Heart left ventricle (tissue), 16 donors: ENCODE measurements around the gene OBSL1. TPM values are rescaled to one million over a fixed set of nuclear protein-coding genes. Genes with fewer than 3 reads are reported as not detected.

Source experiments
- ATAC-seq, 4 donors: fragments of 200-7000 bp; cut with Tn5 transposase; one replicate each; pipeline ENCODE4 v1.9.1; 2020 to 2022; ENCODE audit warnings: moderate library complexity in 4 of 4, mild to moderate bottlenecking in 3 of 4, moderate number of reproducible peaks in 1 of 4
- DNase-seq, 5 donors: peaks; one replicate each; pipeline ENCODE4 v3.0.0-alpha.2; 2020
- H3K27ac ChIP-seq, 12 donors: fragments of 200-600 bp; sonication (generic) in 4 of 12; one replicate each; pipeline versions ENCODE4 v1.5.0 to v1.8.0; 2016 to 2022; ENCODE audit warnings: mild to moderate bottlenecking in 2 of 12
- H3K27me3 ChIP-seq, 9 donors: fragments of 200-600 bp; sonication (generic) in 2 of 9; one replicate each; pipeline versions ENCODE4 v1.5.1 to v1.8.0; 2016 to 2022; ENCODE audit warnings: mild to moderate bottlenecking in 3 of 9
- H3K36me3 ChIP-seq, 9 donors: fragments of 200-600 bp; sonication (generic) in 2 of 9; one replicate each; pipeline versions ENCODE4 v1.5.0 to v1.8.0; 2018 to 2022; ENCODE audit warnings: mild to moderate bottlenecking in 2 of 9
- H3K4me1 ChIP-seq, 12 donors: fragments of 200-600 bp; sonication (generic) in 4 of 12; one replicate each; pipeline versions ENCODE4 v1.5.0 to v1.8.0; 2016 to 2022; ENCODE audit warnings: mild to moderate bottlenecking in 3 of 12
- H3K4me3 ChIP-seq, 12 donors: fragments of 200-600 bp; sonication (generic) in 4 of 12; one replicate each; pipeline versions ENCODE4 v1.5.0 to v1.8.0; 2017 to 2022; ENCODE audit warnings: mild to moderate bottlenecking in 9 of 12, moderate library complexity in 4 of 12
- H3K9me3 ChIP-seq, 12 donors: fragments of 200-600 bp; sonication (generic) in 4 of 12; one replicate each; pipeline versions ENCODE4 v1.5.0 to v1.8.0; 2016 to 2022; ENCODE audit warnings: mild to moderate bottlenecking in 1 of 12
- CTCF ChIP-seq, 12 donors: fragments of 200-600 bp; sonication (generic) in 4 of 12; IDR thresholded peaks; one replicate each; pipeline versions ENCODE4 v1.5.0 to v1.8.0; 2018 to 2022; ENCODE audit warnings: antibody characterized with exemption in 12 of 12, mild to moderate bottlenecking in 5 of 12
- POLR2A ChIP-seq, 2 donors: fragments of 450-650 bp; IDR thresholded peaks; one replicate each; pipeline ENCODE4 v1.6.1; 2017; ENCODE audit warnings: antibody characterized with exemption in 2 of 2, mild to moderate bottlenecking in 2 of 2, moderate library complexity in 2 of 2
- WGBS, 4 donors: extraction: QIAGEN DNeasy Blood & Tissue Kit in 2 of 4; methylation state at CpG; one replicate each; pipeline versions ENCODE4 v1.1.5 to v1.1.7; 2013 to 2018; 5-methylcytosine and 5-hydroxymethylcytosine counted together
- intact Hi-C, 10 donors: fragments of 100-400 bp; cut with DNase I; formaldehyde crosslinking; loops; one replicate each; pipeline versions ENCODE4 v1.11.1 to v1.14.2; 2022
- polyA plus RNA-seq, 2 donors: library from polyadenylated mRNA; stranded (reverse); fragments of 200-250 nt; gene quantifications; one replicate each; pipeline ENCODE4 v1.2.3, GENCODE V29; 2013
- total RNA-seq, 9 donors: library from RNA; depleted of rRNA in 2 of 9; stranded (reverse); fragments of >200 nt in 2 of 9; fragmentation: NEBNext Ultra II Directional in 3 of 9; extraction: Animal tissue kit (Norgen Biotek cat#: 25700) in 3 of 9; gene quantifications; one replicate each; pipeline versions ENCODE4 v1.1.0 to v1.2.4, GENCODE V29; 2016 to 2023
- donor health status: ischemic (EF 13 %, LVEDD 7.1; RV severe dilation, severe dysfunction).
- donor health status: healthy with polysubstance abuse.
- donor health status: DM: no; HTN: yes; CAD: no.
- donor health status: DM: no; HTN: no; CAD: no.
- donor health status: ischemic (EF 25% LVEDD 6.9; RV normal size, moderate dysfunction).
- donor health status: ischemic (EF 25% LVEDD 5.7; RV mildly dilated, moderate dysfunction).
- donor health status: healthy.
- donor health status: DM: yes; HTN: yes; CAD: no.
- donor health status: ischemic (EF 35%, LVEDD 5.7; RV mildly dilated, moderate dysfunction).
- donor health status: nonischemic (EF 11% LVEDD 7.7; RV severe dilation, severe dysfunction).
- donor health status: DM: yes; HTN: yes; CAD: no.
- donor health status: PGD.
- donor health status: ischemic (EF 29% LVEDD 5.4; RV normal size, mild dysfunction).
- donor health status: nonischemic (EF 23%, LVEDD 6.1; RV moderate dilation, normal function).

Gene OBSL1
- total and polyA plus RNA-seq, 11 donors: 88.1 to 230 (median 177) TPM

GRCh38 chr2:219533930-219534661, 37.2 kb downstream of the OBSL1 start:
- Histone ChIP-seq H3K27me3 (peaks cover 0 to 21% (median 6%) of the 10 kb centered on the region in 9 donors), H3K27ac (no peak overlapping the region), H3K4me1 (peaks cover 0 to 23% (median 8%) of the 10 kb centered on the region in 12 donors), H3K36me3 (peaks cover 0 to 5% (median 2%) of the 10 kb centered on the region in 9 donors), H3K4me3 (no peak overlapping the region), H3K9me3 (no peaks in the 10 kb centered on the region)
- TF ChIP-seq CTCF (IDR thresholded peaks at IDR 0.05) (no peak), POLR2A (IDR thresholded peaks at IDR 0.05) (no peak)
- intact Hi-C loops: loop anchor here in 4 of 10 donors (2.0 to 5.0 kb wide), 4 partner anchors 37 to 133 kb away; partner anchors contain the start of gene GMPPA (in 1 of the 4)
- DNase-seq (no peak), ATAC-seq (no peak)
- 77 to 89% (median 82%) methylated on average over 6 of the region's 6 CpGs for WGBS, 4 donors

GRCh38 chr2:219532378-219532649, 39.0 kb downstream of the OBSL1 start:
- TF ChIP-seq POLR2A (IDR thresholded peaks at IDR 0.05) (no peak), CTCF (IDR thresholded peaks at IDR 0.05) (no peak)
- Histone ChIP-seq H3K4me1 (peaks cover 0 to 10% (median 5%) of the 10 kb centered on the region in 12 donors), H3K27me3 (peaks cover 0 to 28% (median 7%) of the 10 kb centered on the region in 9 donors), H3K27ac (no peak overlapping the region), H3K4me3 (no peak overlapping the region), H3K36me3 (no peaks in the 10 kb centered on the region), H3K9me3 (no peaks in the 10 kb centered on the region)
- intact Hi-C loops: loop anchor here in 4 of 10 donors (2.0 to 5.0 kb wide), 4 partner anchors 35 to 132 kb away; partner anchors contain the start of gene GMPPA (in 1 of the 4)
- ATAC-seq (no peak), DNase-seq (no peak)
- WGBS, 4 donors: 86 to 95% (median 89%) methylated on average over 6 to 8 of the region's 8 CpGs

GRCh38 chr2:219531639-219532377, 39.5 kb downstream of the OBSL1 start:
- H3K9me3 ChIP-seq: no peaks in the 10 kb centered on the region
- DNase-seq: no peak
- WGBS, 4 donors: 75 to 86% (median 79%) methylated on average over 16 to 20 of the region's 20 CpGs

More at GRCh38 chr2:219531639-219532377, 39.5 kb downstream of the OBSL1 start:
- ATAC-seq: no peak
- Histone ChIP-seq H3K27me3 (peaks cover 0 to 34% (median 3%) of the 10 kb centered on the region in 9 donors), H3K4me1 (peaks cover 0 to 13% (median 8%) of the 10 kb centered on the region in 12 donors), H3K27ac (no peak overlapping the region), H3K4me3 (no peak overlapping the region), H3K36me3 (no peaks in the 10 kb centered on the region)
- TF ChIP-seq CTCF (IDR thresholded peaks at IDR 0.05) (no peak), POLR2A (IDR thresholded peaks at IDR 0.05) (no peak)
- intact Hi-C loops: loop anchor here in 9 of 10 donors (2.0 to 5.0 kb wide), 6 partner anchors 35 to 131 kb away; partner anchors contain the start of gene GMPPA (in 1 of the 9)
